ENCODE measurements around the gene SPOCD1.

SPOCD1 gene

DNA sequence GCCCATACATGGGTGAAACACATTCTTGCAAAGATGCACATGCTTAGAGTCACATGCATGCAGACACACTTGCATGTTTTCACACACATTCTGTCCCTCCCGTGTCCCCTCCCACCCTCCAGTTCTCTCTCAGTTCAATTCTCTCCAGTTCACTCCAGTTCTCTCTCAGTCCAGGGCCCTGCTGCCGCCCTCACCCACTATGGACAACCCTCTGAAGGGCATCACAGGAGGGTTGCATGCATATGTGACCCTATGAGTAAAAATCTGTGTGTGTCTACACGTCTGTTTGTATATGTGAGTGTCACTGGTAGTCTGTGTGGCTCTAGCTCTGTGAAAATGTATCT is 29.9 kb downstream of the SPOCD1 start:
- no peak for DNase-seq

DNA sequence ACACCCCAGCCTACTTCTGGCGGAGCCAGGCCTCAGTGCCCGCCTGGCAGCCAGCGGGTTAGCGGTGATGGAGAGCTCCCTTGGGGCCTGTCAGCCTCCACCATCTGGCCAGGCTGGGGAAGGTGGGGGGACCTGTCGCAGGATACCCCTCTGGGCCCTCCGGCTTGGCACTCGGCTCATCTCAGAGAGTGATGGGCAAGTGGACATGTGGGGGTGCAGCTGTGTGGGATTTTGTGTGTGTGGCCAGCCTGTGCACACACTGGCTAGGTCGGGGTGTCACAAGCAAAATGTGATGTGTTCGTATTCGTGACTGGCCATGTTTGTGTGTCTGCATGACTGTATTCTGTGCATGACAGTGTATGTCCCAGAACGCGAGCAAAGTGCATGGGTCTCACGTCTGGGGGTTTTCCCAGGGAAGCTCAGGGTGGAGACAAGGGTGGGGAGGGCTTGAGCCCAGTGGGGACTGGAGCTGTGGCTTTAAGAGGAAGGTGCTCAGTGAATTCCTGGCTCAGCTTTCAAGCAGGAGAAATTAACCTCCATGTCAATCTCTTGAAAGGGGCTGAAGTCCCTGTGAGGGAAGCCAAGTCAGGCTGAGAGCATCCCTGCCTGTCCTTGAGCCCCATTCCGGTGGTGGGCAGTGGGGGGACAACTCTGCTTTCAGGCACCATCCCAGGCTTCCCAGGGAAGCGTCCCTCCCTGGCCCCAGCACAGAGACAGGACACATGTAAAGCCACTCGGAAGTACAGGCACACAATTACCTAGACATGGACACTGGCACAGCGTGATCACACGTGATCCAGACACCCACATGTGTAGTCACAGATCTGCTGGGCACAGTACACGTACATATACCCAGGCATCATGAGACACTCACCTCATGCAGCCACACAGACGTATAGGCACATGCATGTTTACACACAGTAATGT is 30.5 kb downstream of the SPOCD1 start:
- no peak for DNase-seq

DNA sequence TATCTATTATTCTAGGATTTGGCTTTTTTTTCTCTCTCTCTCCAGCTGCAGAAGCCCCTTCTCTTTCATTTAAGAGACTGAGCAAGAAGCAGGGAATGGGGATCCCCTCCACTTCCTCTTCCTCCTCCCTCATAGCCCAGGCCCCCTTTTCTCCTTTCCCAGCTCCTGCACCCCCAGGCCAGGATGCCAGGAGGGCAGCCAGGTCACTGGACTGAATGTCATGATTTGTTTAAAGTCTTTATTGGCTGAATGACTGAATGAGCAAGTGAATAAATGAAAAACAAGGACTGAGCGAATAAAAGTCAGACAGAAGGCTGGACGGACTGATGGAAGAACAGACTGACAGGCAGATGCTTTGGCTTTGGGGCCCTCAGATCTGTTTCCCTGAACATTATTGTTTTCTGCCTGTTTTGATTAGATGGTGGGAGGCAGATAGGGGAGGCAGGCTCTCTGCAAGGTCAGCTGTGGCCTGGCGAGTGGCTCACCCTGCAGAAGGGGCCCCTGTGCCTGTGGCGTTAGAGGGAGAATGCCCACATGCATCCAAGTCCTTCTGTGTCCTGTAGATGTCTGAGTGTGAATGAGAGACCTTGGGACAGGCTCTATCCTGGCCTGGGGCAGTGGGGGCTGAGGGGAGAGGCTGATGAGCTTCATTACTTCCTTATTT is 31.3 kb downstream of the SPOCD1 start:
- no peak for DNase-seq

DNA sequence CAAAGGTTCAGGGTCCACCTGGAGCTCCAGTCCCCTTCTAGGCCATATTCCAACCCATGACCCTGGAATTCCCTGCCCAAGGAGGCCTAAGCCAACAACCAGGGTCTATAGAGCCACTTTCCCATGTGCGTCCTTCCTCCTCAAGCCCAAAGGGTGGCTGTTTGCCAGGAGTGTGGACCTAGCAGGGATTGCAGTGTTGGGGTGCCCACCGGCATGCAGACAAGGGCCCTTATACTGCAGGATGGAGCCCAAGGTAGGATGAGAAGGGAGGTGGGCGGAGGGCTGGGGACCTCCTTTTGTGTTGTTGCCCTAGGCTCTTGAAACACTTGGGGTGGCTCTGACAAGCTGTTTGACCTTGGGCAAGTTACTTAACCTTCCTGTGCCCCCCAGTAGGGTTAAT is 32.0 kb downstream of the SPOCD1 start:
- DNase-seq = no peak

DNA sequence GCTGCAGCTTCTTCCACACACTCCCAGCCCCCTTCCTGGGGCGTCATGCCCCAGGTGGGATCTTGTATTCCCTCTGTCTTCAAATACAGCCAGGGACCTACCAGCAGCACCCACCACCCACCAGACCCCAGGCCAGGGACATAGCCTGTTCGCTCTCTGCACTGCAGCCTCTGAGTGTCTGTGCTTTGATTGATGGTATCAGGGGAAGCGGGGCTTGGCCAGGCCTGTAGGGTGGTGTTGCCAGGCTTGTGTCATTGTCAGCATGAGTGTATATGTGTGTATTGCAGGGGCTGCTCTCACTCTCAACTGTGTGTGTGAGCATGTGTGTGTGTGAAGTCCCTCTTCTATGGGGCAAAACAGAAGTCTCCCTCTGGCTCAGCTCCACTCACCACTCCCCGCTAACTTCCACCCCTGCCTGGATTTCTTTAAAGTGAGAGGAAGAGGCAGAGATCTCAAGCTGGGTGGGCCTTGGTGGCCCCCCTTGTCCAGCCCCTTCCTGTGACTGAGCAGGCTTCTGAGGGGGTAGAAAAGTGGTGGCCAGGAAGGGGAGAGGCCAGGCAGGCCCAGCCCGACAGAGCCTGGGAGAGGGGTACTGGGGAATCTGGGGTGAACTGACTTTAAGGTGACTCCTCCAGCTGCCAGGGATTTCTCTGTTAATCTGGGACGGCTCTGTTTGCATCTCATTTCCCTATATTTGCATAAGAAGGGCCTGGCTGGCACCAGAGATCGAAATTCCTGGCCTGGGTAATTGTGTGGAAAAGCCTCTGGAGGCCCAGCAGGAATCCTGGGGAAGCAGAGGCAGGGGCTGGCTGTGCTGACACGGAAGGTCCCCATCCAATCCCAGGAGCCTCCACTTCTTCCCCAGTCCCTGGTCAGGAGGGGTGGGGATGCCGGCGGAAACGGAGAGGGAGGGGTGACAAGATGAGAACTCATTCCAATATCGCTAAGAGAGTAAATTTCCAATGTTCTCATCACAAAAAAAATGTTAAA is 33.1 kb downstream of the SPOCD1 start:
- DNase-seq = no peak

DNA sequence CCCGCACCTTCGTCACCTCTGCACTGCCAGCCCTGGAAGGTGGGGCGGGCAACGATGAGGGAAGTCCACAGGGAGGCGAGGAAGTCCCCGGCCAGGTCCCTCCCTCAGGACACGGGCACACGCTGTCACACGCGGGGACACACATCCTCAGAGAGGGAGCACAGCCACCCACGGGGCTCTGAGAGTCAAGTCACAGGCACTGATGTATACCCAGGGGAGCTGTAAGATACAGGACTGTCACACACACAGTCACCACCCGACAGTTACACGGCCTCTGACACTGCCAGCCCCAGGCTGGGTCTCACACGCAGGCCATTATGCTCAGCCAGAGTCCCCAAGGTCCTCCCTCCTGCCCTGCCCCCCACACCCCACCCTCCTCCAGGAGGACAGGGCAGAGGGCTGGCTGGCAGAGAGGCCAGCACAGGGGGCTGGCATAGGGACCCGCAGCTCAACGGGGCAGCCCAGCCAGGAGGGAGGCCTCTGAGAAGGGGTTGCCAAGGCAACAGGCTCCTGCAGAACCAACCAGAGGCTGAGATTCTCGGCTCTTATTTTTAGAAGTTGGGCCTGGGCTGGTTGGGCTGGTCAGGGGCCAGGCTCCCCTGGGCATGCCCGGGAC is 34.0 kb downstream of the SPOCD1 start:
- no peak for DNase-seq

DNA sequence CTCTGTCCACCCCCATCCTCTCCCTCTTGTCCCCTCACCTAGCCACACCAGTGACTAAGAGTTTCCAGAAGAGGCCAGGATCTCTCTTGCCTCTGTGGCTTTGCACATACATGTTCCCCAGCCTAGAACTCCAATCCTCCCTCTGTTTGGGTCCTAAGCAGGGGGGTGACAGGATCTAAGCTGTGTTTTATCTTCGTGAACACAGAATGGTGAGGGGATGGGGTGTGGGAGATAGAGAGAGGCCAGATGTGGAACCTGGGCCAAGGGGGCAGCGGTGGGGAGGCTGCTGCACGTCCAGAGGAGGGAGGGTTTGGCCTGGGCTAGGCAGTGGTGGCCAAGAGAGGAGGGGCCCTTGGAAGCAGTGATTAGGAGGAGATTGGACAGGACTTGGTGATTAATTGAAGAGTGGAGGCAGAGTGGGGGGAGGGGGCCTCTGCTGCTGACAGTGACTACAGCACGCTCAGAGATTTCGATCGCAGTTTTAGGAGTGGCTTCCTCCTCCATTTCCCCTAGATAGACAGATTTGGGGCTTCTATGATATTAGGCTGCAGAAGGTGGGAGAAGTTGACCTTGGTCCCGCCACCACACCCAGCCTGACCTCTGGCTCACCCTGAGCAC is 34.6 kb downstream of the SPOCD1 start:
- DNase-seq = no peak

DNA sequence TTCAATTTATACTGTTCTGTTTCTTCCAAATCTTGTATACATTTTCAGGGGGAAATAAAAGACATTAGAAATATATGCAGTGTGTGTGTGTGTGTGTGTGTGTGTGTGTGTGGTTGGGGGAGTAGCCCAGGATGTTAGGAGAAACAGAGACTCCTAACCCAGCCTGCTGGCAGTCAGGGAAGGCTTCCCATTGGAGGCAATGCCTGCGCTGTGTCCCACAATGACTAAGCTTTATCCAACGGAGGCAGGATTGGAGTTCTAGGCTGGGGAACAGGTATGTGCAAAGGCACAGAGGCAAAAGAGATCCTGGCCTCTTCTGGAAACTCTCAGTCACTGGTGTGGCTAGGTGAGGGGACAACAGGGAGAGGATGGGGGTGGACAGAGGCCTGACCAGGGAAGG is 35.2 kb downstream of the SPOCD1 start:
- no peak for DNase-seq

DNA sequence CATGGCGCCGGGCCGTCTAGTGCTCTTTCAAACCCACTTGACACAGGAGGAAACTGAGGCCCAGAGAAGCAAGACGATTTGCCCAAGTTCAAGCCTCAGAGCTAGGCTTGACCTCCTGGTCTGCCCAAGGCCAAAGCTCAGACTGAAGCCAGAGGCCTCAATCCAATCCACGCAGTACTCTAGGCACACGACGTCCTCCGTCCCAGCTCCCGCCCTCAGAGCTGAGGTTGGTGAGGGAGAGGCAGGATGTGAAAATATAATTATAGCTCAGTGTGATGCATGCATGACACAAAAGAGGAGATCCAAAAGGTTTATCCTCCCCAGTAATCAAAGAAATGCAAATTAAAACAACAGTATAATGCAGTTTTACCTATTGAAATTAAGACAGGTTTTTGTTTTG is 36.1 kb downstream of the SPOCD1 start:
- no peak for DNase-seq

DNA sequence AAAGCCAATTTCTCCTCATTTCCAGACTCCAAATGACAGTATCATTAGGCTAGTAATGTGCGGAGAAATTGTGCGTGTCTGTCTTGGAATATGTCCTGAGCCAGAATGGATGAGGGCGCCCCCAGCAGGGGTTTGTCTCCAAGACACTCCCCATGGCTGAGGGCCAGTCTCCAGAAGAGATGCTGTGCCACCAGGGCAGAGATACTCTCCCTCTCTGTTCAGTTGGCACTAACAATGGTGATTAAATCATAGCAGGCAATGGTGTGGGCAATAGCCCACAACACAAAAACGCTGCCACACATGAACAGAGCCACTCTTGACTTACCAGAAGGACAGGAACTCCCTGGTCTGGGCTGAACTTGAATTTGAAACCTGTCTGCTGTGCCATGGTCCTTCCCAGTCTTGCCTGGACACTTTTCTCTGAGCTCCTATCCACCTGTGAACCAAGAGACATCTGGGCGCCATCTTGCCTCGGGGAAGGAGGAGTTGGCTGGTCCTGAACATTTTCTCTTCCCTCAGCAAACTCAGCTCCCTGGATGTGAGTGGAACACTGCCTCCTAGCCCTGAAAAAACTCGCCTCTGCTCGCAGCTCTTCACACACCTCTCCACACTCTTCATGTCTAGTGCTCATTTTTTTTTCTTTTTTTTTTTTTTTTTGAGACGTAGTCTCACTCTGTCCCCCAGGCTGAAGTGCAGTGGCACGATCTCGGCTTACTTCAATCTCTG is 36.9 kb downstream of the SPOCD1 start:
- DNase-seq = no peak

DNA sequence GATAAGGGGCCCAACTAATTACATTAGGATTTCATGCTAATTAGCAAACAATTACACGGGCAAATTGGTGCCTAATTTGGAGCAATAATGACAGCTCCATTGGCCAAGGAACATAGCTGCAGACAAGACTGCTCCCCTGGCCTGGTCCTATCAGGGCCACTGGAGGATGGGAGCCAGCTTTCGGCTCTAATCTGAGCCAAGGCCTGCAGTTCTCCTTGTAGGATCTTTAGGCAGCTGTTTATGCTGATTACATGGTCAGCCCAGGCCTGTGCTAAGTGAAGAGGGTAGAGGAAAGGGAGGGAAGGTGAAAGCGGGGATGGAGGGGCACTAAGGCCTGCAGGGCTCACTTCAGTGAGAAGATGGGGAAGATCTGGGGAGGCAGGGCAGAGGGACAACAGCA is 39.3 kb downstream of the SPOCD1 start:
- DNase-seq = no peak

DNA sequence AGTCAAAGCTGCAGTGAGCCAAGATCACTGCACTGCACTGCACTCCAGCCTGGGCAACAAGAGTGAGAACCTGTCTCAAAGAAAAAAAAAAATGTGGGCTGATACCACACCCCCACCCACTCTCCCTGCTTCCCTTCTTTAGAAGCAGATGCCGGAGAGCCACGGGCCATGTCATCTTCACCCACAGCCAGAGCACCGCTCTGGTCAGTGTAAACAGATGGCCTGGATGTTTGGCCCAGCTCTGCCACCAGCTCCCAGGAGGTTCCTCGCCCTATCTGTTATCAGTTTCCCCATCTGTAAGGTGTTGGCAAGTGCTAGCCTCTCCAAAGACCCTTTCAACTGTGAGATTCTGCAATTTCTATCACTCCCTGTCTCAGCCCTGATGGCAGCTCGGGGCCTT is 39.8 kb downstream of the SPOCD1 start:
- no peak for DNase-seq

DNA sequence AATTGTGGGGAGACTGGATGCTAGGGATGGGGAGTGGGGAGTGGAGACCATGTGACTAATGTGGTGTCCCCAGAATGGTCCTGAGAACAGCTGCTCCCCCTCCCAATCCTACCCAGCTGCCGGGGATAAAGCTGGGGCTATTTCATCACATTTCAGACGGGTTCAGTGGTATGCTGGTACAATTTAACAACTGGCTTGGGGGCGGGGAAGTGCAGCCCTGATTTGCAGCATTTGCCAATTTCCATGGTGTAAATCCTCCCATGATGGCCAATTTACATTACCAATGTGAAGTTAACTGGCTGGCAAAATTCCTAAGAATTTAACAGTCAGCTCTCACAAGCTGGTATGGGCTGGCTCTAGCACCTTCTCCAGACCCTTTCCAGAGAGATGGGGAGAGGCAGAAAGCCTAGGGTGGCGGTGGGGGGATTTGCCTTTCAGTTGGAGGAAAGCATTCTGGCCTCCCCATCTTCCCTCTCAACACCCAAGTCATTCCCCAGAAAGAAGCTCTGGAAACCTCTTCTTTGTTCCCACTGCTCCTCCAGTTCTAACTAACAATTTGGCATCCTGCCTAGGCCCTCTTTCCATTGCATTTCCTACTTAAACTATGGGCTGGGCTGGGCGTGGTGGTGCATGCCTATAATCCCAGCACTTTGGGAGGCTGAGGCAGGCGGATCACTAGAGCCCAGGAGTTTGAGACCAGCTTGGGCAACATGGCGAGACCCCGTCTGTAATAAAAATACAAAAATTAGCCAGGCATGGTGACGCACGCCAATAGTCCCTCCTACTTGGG is 40.4 kb downstream of the SPOCD1 start:
- no peak for DNase-seq

DNA sequence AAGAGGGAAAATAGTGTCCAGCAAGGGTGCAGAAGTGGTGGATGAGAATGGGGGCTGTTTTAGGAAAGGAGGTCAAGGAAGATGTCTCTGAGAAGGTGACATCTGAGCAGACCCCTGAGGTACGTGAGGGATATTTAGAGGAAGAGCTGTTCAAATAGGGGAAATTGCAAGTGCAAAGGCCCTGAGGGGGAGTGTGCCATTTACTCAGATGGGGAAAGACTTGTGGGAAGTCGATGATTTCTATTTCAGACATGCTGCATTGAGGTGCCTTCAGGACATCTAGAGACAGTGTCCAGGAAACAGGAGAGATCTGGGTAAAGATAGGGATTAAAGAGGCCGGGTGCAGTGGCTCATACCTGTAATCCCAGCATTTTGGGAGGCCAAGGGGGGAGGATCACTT is 41.3 kb downstream of the SPOCD1 start:
- no peak for DNase-seq

DNA sequence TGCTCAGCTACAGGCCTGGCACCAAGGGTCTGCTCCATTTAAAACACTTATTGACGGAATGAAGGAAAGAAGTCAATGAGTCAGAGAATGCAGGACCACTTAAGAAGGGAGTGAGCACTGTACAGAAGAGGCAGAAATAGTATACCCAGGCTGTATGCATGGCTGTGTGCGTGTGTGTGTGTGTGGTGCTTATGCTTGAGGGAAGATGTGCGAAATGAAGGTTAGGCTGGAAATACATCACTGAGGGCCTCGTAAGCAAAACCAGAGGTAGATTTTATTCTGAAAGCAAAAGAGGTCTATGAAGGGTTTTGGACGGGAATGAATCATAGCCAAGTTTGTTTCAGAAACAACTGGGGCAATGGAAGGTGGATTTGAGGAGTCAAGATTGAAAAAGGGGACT is 42.0 kb downstream of the SPOCD1 start:
- DNase-seq = no peak

DNA sequence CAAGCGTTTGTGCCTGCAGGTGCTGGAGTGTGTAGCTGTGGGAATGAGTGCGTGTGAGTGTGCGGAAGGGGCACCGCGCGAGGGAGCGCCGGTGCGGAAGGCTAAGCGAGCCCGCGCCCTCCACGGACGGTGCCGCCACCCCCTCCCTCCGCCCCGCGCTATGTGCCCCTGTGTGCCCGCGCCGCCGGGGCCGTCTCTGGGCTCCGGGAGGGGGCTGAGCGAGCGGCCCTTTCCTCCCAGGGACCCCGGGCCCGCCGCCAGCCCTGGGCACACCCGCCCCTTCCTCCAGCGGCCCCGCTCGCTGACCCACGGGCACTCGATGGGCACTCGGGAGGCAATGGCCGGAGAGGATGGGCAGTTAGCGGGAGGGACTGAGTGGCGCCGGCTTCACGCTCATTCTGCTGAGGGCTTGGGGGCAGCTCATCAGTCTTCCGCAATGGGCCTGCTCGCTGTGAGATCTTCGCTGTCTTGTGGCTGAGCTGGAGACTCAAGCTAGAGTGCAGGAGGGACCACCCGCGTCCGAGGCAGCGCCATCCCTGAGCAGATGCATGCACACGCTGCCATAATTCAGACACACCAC is 43.1 kb downstream of the SPOCD1 start:
- DNase-seq = no peak

DNA sequence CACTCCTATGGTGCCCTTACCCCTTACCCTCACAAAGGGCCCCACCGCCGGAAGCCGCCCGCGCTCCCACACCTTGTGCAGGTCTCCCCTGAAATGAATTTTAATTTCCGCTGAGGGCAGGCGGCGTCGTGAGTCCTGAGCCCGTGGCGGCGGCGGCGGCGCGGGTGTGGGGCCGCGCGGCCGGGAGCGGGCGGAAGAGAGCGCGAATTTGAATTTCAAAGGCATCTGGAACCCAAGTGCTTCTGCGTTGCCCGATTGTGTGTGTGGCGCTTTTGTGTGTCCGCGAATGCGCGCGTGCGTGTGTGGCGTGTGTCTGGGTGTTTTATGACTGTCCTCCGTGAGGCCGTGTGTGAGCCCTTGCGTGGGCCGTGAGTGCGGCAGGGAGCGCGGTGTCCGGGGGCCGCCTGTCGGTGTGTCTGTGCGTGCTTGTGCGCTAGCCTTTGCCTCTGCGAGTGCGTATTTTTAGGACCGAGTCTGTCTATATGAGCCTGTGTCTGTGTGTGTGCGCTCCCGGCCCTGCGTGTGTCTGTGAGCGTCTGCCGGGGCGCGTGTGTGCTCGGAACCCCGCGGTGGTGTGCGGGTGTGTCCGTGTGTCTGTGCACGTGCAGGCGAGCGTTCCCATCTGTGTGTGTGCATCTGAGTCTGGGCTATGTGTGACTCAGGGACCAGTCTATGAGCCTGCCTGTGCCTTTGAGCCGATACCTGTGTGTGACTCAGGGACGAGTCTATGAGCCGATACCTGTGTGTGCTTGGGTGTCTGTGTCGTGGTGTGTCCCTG is 43.7 kb downstream of the SPOCD1 start:
- DNase-seq = no peak

DNA sequence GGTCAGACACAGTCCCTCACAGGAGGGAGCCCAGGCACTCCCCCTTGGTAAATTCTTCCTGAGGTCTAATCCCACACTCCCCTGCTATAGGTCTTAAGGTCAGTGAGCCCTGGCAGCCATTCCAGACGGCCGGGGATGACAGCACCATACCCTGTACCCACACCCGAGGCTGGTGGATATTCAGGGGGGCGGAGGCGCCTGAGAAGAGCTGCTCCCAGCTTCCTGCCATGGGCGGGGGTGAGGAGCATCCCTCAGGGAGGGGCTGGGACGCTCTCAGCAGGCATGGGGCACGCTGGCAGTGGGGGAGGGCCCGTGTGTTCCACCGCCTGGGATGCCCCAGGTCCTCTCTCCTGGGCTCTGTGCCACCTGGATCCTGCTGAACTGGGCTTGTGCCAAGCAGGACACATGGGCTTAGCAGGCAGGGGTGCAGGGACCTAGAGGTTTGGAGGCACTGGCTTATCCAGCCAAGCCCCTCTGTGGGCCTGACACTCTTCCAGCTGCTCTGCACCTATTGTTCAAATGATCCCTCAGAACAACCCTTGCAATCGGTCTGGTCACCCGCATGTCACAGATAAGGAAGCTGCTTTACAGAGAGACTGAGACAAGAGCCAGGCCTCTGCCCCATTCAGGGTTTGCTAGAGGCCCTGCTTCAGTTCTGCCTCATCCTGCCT is 46.0 kb downstream of the SPOCD1 start:
- no peak for DNase-seq
